HG03039 (cell line): ENCODE measurements around the gene ITIH4.

Experiments used
- ATAC-seq: cut with Tn5 transposase; IDR thresholded peaks from one replicate; pipeline ENCODE4 v1.9.1; 2021; ENCODE audit warnings: mild to moderate bottlenecking, moderate library complexity; ENCODE audit not compliant: unreplicated experiment

The ITIH4 gene

DNA sequence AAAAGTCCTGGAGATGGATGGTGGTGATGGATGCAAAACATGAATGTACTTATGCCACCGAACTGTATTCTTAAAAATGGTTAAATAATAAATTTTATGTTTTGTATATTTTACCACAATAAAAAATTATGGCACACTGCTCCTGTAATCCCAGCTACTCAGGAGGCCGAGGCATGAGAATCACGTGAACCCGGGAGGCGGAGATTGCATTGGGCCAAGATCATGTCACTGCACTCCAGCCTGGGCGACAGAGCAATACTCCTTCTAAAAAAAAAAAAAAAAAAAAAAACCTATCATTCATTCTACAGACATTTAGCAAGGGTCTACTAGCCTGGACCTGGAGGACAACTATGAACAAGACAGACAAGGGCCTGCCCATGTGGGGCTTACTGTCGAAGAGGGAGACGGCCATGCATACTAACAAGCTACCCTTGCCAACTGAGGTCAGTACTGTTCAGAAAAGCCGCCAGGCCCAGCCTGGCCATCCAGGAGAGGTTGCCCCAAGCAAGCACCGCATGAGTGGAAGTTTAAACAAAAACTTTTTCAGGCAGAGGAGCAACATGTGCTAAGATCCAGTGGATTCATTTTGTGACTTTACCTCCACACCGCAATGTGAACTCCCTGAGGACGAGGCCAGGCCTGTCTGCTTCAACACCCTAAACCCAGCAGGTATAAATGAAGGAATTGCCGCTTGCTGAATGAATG lies 57.0 kb downstream of the ITIH4 start:
- no peak for ATAC-seq

DNA sequence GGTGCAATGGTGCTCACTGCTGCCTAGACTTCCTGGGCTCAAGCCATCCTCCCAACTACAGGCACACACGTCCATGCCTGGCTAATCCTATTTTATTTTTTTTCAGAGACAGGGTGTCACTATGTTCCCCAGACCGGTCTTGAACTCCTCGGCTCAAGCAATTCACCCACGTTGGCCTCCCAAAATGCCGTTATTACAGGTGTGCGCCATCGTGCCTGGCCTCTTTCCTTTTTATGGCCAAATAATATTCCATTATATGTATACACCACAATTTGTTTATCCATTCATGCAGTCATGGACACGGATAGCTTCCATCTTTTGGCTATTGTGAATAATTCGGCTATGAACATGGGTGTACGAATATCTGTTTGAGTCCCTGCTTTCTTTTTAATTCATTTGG lies 58.8 kb downstream of the ITIH4 start:
- no peak for ATAC-seq

- no peak for ATAC-seq
Measured at GRCh38 chr3:52771334-52771681, 59.2 kb downstream of the ITIH4 start.

- peak; percentile 95 for ATAC-seq
Measured at GRCh38 chr3:52770496-52771333, 59.8 kb downstream of the ITIH4 start, which contains the start of gene NEK4. Gene NEK4 (minus strand): TSS chr3:52770940. CDS start chr3:52770746, 194 bp downstream.

DNA sequence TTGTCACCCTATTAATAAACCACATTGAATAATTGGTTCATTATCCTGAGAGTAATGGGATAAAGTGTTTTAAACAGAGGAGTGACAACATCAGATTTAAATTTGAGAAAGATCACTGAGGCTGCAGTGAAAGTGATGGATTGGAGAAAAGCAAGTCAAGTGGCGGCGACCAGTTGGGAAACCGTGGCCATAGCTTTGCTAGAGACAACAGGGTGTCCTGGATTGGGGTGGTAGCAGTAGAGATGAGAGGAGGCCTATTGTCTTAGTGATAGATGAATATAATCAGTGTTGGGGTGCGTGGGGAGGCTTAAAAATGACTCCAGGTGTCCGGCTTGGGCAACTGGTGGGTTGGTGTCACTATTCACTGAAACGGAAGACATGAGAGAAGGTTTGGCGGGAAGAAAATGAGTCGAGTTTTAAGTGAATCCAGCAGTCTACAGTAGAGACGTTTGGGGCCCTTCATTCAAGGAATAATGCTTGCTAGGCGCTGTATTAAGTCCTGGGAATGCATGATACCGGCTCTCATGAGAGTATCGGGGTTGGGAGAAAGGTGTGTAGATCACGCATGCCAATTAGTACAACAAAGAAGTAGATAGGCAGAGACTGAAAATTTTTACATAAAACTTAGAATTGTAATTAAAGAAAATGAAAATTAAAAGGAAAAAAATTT lies 60.6 kb downstream of the ITIH4 start:
- no peak for ATAC-seq

DNA sequence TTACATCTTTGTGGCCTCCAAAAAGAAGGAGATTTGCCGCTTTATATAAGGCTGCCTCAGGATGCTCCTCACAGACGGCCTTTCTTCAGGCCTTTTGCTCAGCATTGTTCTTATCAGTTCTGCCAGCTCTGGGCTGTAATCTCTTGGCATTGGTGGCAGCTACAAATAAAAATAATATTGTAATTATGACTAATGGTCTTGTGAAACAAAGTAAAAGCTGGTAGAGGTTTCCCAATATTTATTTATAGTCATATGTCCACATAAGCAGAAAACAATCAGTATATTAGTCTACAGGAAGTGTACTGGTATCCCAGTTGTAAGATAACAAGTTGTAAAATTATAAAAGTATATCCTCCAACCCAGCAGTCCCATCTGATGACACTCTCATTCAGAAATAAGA lies 67.0 kb downstream of the ITIH4 start:
- no peak for ATAC-seq
